Smooth muscle cell (in vitro differentiated cells): ENCODE results near the gene ERLEC1. TPM values are rescaled to one million over a fixed set of nuclear protein-coding genes. Genes with fewer than 3 reads are reported as not detected.

Experiments
- DNase-seq: peaks from one replicate; lab custom pipeline; 2025; ENCODE audit not compliant: unreplicated experiment; lab: John Stamatoyannopoulos, UW
- H2AFZ ChIP-seq: fragments of 200-600 bp; sonication (generic); 2 replicates; pipeline ENCODE4 v1.6.0; 2016; ENCODE audit warnings: antibody characterized with exemption, low read depth, mild to moderate bottlenecking
- H3F3A ChIP-seq: fragments of 200-600 bp; sonication (generic); 2 replicates; pipeline ENCODE4 v1.6.0; 2017; ENCODE audit warnings: antibody characterized with exemption, low read depth
- H3K27ac ChIP-seq: fragments of 200-600 bp; sonication (generic); 2 replicates; pipeline ENCODE4 v1.5.1; 2016; ENCODE audit warnings: low read depth, mild to moderate bottlenecking
- H3K27me3 ChIP-seq: fragments of 200-600 bp; sonication (generic); 2 replicates; pipeline ENCODE4 v1.6.1; 2016; ENCODE audit warnings: low read depth, mild to moderate bottlenecking
- H3K36me3 ChIP-seq: fragments of 200-600 bp; sonication (generic); 2 replicates; pipeline ENCODE4 v1.5.1; 2016; ENCODE audit warnings: low read depth
- H3K4me1 ChIP-seq: fragments of 200-600 bp; sonication (generic); 2 replicates; pipeline ENCODE4 v1.5.1; 2016; ENCODE audit warnings: low read depth
- H3K4me2 ChIP-seq: fragments of 200-600 bp; sonication (generic); 2 replicates; pipeline ENCODE4 v1.6.0; 2016; ENCODE audit warnings: mild to moderate bottlenecking
- H3K4me3 ChIP-seq: fragments of 200-600 bp; sonication (generic); 2 replicates; pipeline ENCODE4 v1.5.1; 2016; ENCODE audit warnings: mild to moderate bottlenecking
- H3K79me2 ChIP-seq: fragments of 200-600 bp; sonication (generic); 2 replicates; pipeline ENCODE4 v1.6.0; 2016; ENCODE audit warnings: low read depth, mild to moderate bottlenecking
- H3K9ac ChIP-seq: fragments of 200-600 bp; sonication (generic); 2 replicates; pipeline ENCODE4 v1.6.0; 2016; ENCODE audit warnings: low read depth
- H3K9me3 ChIP-seq: fragments of 200-600 bp; sonication (generic); replicated peaks from 2 replicates; pipeline ENCODE4 v1.5.1; 2016; ENCODE audit warnings: low read depth
- H4K20me1 ChIP-seq: fragments of 200-600 bp; sonication (generic); 2 replicates; pipeline ENCODE4 v1.6.0; 2016; ENCODE audit warnings: low read depth
- WGBS: methylation state at CpG from one replicate; pipeline ENCODE4 v1.1.7; 2016; ENCODE audit warnings: low lambda C conversion rate; 5-methylcytosine and 5-hydroxymethylcytosine counted together
- polyA plus RNA-seq: library from polyadenylated mRNA; unstranded; fragments of >200 nt; fragmentation: Nextera tagmentation; extraction: Ambion mirVana; gene quantifications from 2 replicates; pipeline ENCODE4 v1.2.1, GENCODE V29; 2016
- total RNA-seq: library from RNA; depleted of rRNA; stranded (reverse); fragments of >200 nt; gene quantifications from 2 replicates; pipeline ENCODE4 v1.2.3, GENCODE V29; 2014
- TF ChIP-seq, protein P1 (sequence below): fragments of 200-600 bp; sonication (generic); IDR thresholded peaks from 2 replicates; pipeline ENCODE4 v1.5.1; 2017; ENCODE audit warnings: borderline replicate concordance, mild to moderate bottlenecking, antibody characterized with exemption; ENCODE audit not compliant: insufficient read depth, poor library complexity, severe bottlenecking

ERLEC1 gene
- total and polyA plus RNA-seq, 2 experiments from 2014 or later: 94.0 to 106 TPM

DNA sequence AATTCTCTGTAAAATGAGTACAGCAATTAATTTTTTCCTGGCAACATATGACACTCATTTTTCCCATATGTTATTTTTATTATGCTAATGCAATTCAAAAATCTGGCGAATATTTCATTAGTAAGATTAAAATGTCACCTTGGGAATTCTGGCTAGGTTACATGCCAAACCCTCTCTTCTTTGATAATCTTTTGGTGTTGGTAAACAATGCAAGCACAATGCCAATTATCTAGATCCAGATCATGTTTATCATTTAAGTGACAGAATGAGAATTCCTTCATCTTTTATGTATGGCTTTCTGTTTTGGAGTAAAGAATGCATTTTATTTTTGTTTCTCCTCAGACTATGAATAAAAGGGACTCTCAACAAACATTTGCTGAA, 39.2 kb downstream of the ERLEC1 start:
- no peaks in the 10 kb centered on the region for H4K20me1 ChIP-seq
- TF ChIP-seq, protein P1, sequence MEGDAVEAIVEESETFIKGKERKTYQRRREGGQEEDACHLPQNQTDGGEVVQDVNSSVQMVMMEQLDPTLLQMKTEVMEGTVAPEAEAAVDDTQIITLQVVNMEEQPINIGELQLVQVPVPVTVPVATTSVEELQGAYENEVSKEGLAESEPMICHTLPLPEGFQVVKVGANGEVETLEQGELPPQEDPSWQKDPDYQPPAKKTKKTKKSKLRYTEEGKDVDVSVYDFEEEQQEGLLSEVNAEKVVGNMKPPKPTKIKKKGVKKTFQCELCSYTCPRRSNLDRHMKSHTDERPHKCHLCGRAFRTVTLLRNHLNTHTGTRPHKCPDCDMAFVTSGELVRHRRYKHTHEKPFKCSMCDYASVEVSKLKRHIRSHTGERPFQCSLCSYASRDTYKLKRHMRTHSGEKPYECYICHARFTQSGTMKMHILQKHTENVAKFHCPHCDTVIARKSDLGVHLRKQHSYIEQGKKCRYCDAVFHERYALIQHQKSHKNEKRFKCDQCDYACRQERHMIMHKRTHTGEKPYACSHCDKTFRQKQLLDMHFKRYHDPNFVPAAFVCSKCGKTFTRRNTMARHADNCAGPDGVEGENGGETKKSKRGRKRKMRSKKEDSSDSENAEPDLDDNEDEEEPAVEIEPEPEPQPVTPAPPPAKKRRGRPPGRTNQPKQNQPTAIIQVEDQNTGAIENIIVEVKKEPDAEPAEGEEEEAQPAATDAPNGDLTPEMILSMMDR: no peak
- H3K9ac ChIP-seq: no peak overlapping the region
- H2AFZ ChIP-seq: no peak overlapping the region
- H3K4me1 ChIP-seq: no peaks in the 10 kb centered on the region
- H3K27me3 ChIP-seq: no peaks in the 10 kb centered on the region
- H3K9me3 ChIP-seq: no peaks in the 10 kb centered on the region
- H3K79me2 ChIP-seq: no peaks in the 10 kb centered on the region
- no peak overlapping the region for H3K4me3 ChIP-seq
- no peak overlapping the region for H3K4me2 ChIP-seq
- H3F3A ChIP-seq: no peaks in the 10 kb centered on the region
- H3K27ac ChIP-seq: no peak overlapping the region
- 81% methylated on average over 1 of the region's 1 CpG for whole genome bisulfite sequencing
- H3K36me3 ChIP-seq: no peaks in the 10 kb centered on the region
- DNase-seq: no peak

DNA sequence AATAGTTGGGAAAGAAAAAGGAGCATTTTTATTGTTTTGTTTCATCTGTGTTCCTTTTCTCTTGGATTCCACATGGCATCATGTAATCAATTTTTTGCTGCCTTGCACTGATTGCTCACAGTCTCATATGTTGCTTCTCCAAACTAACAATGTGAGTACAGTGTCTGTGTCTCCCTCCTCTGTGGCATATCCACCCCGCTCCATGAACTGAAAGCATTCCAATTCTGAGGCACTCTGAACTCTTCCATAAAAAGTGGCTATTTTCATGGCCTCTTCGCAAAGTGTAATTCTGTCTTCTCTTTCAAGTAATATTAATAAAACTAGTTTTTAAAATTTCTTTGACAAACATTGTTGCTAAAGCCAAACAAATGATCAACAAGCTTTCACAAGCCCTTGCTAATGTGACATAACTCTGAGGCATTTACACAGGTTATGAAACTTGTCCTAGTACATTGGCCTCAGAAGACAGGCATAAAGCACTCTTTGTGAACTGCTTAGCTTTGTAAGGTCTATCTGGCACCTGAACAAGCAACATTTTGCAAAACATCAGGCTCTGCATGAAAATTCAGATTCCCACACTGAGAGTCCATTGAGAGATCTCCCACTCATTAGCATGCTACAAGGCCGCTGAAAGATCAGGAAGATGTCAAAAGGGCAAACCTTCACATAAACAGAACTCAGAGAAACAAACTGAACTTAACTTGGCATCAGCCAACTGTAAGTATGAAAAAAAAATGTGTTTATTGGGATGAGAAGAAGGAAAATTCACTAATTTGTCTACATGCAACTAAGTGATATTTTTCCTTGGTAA, 39.9 kb downstream of the ERLEC1 start:
- Histone ChIP-seq H3K27ac (no peak overlapping the region), H2AFZ (no peak overlapping the region), H3K4me2 (no peak overlapping the region), H3K79me2 (no peaks in the 10 kb centered on the region), H3K4me3 (no peak overlapping the region), H3K36me3 (no peaks in the 10 kb centered on the region), H3K9ac (no peak overlapping the region), H4K20me1 (no peaks in the 10 kb centered on the region), H3K4me1 (no peaks in the 10 kb centered on the region), H3K27me3 (no peaks in the 10 kb centered on the region), H3F3A (no peaks in the 10 kb centered on the region), H3K9me3 (no peaks in the 10 kb centered on the region)
- TF ChIP-seq, protein P1: no peak
- 81% methylated on average over 3 of the region's 3 CpGs for WGBS
- DNase-seq: no peak

DNA sequence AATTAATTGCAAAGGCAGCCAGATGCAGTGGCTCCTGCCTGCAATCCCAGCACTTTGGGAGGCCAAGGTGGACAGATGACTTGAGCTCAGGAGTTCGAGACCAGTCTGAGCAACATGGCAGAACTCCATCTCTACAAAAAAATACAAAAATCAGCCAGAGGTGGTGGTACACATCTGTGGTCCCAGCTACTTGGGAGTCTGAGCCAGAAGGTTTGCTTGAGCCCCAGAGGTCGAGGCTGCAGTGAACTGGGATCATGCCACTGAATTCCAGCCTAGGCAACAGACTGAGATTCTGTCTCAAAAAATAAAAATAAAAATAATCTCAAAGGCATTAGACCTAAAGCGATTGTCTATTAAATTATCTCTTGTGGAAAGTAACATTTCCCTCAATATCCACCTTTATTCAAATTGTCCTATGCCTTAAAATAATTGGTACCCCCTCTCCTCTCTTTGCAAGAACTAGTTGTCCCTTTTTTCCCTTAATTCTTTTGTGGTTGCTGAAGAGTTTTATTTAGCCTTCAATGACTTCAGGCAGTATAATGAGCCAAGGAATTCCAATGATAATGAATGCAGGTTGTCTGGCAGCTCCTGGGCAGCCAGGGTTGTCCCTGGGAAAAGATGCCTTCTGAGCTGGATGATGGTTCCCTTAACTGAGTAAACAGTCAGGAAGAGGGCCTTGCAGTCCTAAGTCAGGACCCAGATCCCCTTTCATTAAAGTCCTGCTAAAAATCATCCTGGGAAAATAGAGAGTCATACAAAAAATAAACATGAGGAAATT, 40.7 kb downstream of the ERLEC1 start:
- H3K9me3 ChIP-seq: no peaks in the 10 kb centered on the region
- DNase-seq: no peak
- no peak overlapping the region for H3K27ac ChIP-seq
- no peaks in the 10 kb centered on the region for H3K4me1 ChIP-seq
- H3K27me3 ChIP-seq: no peaks in the 10 kb centered on the region
- no peak overlapping the region for H3K4me2 ChIP-seq
- H3K79me2 ChIP-seq: no peaks in the 10 kb centered on the region
- H3K4me3 ChIP-seq: no peak overlapping the region
- TF ChIP-seq, protein P1: no peak
- no peak overlapping the region for H2AFZ ChIP-seq
- no peaks in the 10 kb centered on the region for H3K36me3 ChIP-seq
- 92% methylated on average over 3 of the region's 3 CpGs for WGBS
- H4K20me1 ChIP-seq: no peaks in the 10 kb centered on the region
- H3F3A ChIP-seq: no peaks in the 10 kb centered on the region
- no peak overlapping the region for H3K9ac ChIP-seq
